ENCODE results near the gene PLA2G4E. TPM values are rescaled to one million over a fixed set of nuclear protein-coding genes. Genes with fewer than 3 reads are reported as not detected.

PLA2G4E gene
- total and polyA plus RNA-seq, 9 of the 15 experiments (the other 6 are each of a cell fraction or from before 2014, with no cell fraction given): 0.03 TPM; not detected in 8

- no peaks in the 10 kb centered on the region; the same call in none of the 2 replicates for H4K20me1 ChIP-seq (replicated peaks; ENCODE audit: control insufficient read depth, insufficient read depth, low read length)
- H3K4me1 ChIP-seq (replicated peaks in 1 of 2; ENCODE audit: control insufficient read depth in 2 of 2, insufficient read depth in 2 of 2, low read length in 2 of 2): no peaks in the 10 kb centered on the region
- H3K9me3 ChIP-seq (replicated peaks; ENCODE audit: control insufficient read depth, insufficient read depth, low read depth, low read length): no peaks in the 10 kb centered on the region
- in situ Hi-C loops (cut with MboI): no loop called here
- H3K79me2 ChIP-seq (ENCODE audit: control insufficient read depth, insufficient read depth, low read length): no peaks in the 10 kb centered on the region
- peaks cover 13% of the 10 kb centered on the region; the same call in 2 of the 3 replicates for H3K36me3 ChIP-seq (ENCODE audit: control insufficient read depth, insufficient read depth, low read length)
- H2AFZ ChIP-seq (ENCODE audit: low read depth, low read length): no peak overlapping the region
- ATAC-seq (no peak), FAIRE-seq (no peak), DNase-seq (ENCODE audit: extremely low read depth in 1 of 4, low spot score in 3 of 4) (no peak)
- TF ChIP-seq CEBPB (tag; IDR thresholded peaks at IDR 0.05) (no peak), ZNF311 (CRISPR knock-in tag; IDR thresholded peaks at IDR 0.05) (no peak), CCAR2 (IDR thresholded peaks at IDR 0.05; ENCODE audit: low read depth, low read length) (no peak), DACH1 (IDR thresholded peaks at IDR 0.05; ENCODE audit: partially characterized antibody) (no peak), SMARCA5 (IDR thresholded peaks at IDR 0.05) (no peak), ZBTB33 (CRISPR knock-in tag; IDR thresholded peaks at IDR 0.05) (no peak), ZNF124 (CRISPR knock-in tag; IDR thresholded peaks at IDR 0.05) (no peak)
- TF ChIP-seq, protein P1, sequence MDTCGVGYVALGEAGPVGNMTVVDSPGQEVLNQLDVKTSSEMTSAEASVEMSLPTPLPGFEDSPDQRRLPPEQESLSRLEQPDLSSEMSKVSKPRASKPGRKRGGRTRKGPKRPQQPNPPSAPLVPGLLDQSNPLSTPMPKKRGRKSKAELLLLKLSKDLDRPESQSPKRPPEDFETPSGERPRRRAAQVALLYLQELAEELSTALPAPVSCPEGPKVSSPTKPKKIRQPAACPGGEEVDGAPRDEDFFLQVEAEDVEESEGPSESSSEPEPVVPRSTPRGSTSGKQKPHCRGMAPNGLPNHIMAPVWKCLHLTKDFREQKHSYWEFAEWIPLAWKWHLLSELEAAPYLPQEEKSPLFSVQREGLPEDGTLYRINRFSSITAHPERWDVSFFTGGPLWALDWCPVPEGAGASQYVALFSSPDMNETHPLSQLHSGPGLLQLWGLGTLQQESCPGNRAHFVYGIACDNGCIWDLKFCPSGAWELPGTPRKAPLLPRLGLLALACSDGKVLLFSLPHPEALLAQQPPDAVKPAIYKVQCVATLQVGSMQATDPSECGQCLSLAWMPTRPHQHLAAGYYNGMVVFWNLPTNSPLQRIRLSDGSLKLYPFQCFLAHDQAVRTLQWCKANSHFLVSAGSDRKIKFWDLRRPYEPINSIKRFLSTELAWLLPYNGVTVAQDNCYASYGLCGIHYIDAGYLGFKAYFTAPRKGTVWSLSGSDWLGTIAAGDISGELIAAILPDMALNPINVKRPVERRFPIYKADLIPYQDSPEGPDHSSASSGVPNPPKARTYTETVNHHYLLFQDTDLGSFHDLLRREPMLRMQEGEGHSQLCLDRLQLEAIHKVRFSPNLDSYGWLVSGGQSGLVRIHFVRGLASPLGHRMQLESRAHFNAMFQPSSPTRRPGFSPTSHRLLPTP (IDR thresholded peaks at IDR 0.05; ENCODE audit: borderline replicate concordance, extremely low read depth, insufficient read length): no peak
- ChIA-PET POLR2A (interaction anchor here (0.6 to 1.8 kb wide), 3 partner anchors 9 to 690 kb away, joined by 3 to 5 read pairs (median 4); no protein-coding TSS in a partner anchor), CTCF (ENCODE audit: low intra/inter-chr PET ratio) (no interaction called here)
- no peak overlapping the region for H3K4me2 ChIP-seq (ENCODE audit: insufficient read depth, low read length)
- no peaks in the 10 kb centered on the region for H3K27me3 ChIP-seq (ENCODE audit: control insufficient read depth in 2 of 2, insufficient read depth in 2 of 2, low read length in 2 of 2)
- 96% methylated on average over 3 of the region's 3 CpGs for WGBS (ENCODE audit: insufficient coverage, low coverage, missing lambda C conversion rate)
- H3K9ac ChIP-seq (ENCODE audit: insufficient read depth in 1 of 2, low read depth in 2 of 2, low read length in 2 of 2): no peak overlapping the region
- no TSS peak for BruUV-seq (replicated peaks)
- no peak overlapping the region for H3K27ac ChIP-seq (ENCODE audit: extremely low read depth, low read depth, low read length)
- H3K4me3 ChIP-seq: no peak overlapping the region
- H3K9me1 ChIP-seq (ENCODE audit: control insufficient read depth, insufficient read depth, low read length): no peaks in the 10 kb centered on the region
- intact Hi-C loops (cut with micrococcal nuclease): no loop called here
Observed at GRCh38 chr15:41948490-41948889, 72.4 kb downstream of the PLA2G4E start.
